NCI-H774 (cell line): ENCODE measurements around the gene SSX4.
"Not testable (repeated sequence)": the region's sequence is repeated elsewhere in the genome, so short reads cannot be mapped to it uniquely, and the experiment has no call there.

Source experiments
- DNase-seq: peaks from one replicate; lab custom pipeline; 2025; lab: John Stamatoyannopoulos, UW

SSX4 gene

GRCh38 chrX:48383239-48383638 is at the start of gene SSX4:
Gene SSX4 (plus strand): TSS chrX:48383539. CDS start chrX:48384054, 515 bp downstream.
- not testable (repeated sequence) for DNase-seq

GRCh38 chrX:48346059-48346458 is 37.3 kb upstream of the SSX4 start:
- DNase-seq, result not testable (repeated sequence)

- not testable (repeated sequence) for DNase-seq
These were observed 26.8 kb upstream of the SSX4 start, which contains the start of gene SSX3 for GRCh38 chrX:48356315-48357094. Gene SSX3 (minus strand): TSS chrX:48356703. CDS start chrX:48355249, 1,454 bp downstream.

GRCh38 chrX:48357681-48358080 is 25.7 kb upstream of the SSX4 start:
- DNase-seq, result no peak

- not testable (repeated sequence) for DNase-seq
These were observed 24.1 kb upstream of the SSX4 start for GRCh38 chrX:48359281-48359680.

- DNase-seq, result not testable (repeated sequence)
These were observed 15.5 kb upstream of the SSX4 start for GRCh38 chrX:48367717-48368408.

GRCh38 chrX:48370408-48370807 is 12.9 kb upstream of the SSX4 start:
- DNase-seq, result not testable (repeated sequence)

GRCh38 chrX:48396931-48397330 is 13.6 kb downstream of the SSX4 start:
- not testable (repeated sequence) for DNase-seq

- not testable (repeated sequence) for DNase-seq
These were observed 14.5 kb downstream of the SSX4 start for GRCh38 chrX:48397825-48398224.

- DNase-seq, result not testable (repeated sequence)
These were observed 28.5 kb downstream of the SSX4 start, which contains the start of gene SSX4B for GRCh38 chrX:48411860-48412259. Gene SSX4B (minus strand): TSS chrX:48411960. CDS start chrX:48411372, 588 bp downstream.

- not testable (repeated sequence) for DNase-seq
These were observed 43.8 kb downstream of the SSX4 start for GRCh38 chrX:48427027-48427716.

- not testable (repeated sequence) for DNase-seq
These were observed 46.3 kb downstream of the SSX4 start for GRCh38 chrX:48429606-48430005.

GRCh38 chrX:48430166-48430565 is 46.8 kb downstream of the SSX4 start:
- not testable (repeated sequence) for DNase-seq

- not testable (repeated sequence) for DNase-seq
These were observed 50.4 kb downstream of the SSX4 start for GRCh38 chrX:48433713-48434112.
